NCI-H748 treated with DMSO at 0.1 percent for 48 hours (cell line): ENCODE measurements around the gene TUBB3.
A peak's percentile ranks its signal among the peaks of the same experiment; 100 is the strongest.

Experiments used
- DNase-seq: peaks from one replicate; lab custom pipeline; 2025; lab: John Stamatoyannopoulos, UW

TUBB3 gene

DNA sequence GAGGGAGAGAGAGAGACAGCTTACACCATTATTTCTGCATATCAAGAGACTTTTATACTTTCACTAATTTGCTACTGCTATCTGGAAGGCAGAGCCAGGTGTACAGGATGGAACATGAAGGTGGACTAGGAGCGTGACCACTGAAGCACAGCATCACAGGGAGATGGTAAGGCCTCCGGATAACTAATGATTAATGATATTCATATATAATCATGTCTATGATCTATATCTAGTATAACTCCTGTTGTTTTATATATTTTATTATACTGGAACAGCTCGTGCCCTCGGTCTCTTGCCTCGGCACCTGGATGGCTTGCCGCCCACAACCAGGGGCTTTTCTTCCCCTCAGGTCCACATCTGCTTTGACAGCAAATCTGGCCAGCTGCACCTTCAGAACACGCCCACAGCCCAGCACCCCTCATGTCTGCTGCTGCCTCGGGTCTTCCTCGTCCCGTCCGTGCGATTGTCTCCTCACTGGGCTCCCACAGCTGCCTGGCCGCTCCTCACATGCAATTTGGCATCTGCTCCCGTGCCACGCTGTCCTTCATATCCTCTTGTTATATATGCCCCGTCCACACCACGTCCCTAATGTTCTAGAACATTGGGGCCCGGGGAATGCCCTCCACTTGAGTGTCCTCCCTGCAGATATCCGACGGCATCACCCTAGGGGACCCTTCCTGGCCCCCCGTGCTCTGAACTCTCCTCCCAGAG lies 15.2 kb downstream of the TUBB3 start:
- no peak for DNase-seq

DNA sequence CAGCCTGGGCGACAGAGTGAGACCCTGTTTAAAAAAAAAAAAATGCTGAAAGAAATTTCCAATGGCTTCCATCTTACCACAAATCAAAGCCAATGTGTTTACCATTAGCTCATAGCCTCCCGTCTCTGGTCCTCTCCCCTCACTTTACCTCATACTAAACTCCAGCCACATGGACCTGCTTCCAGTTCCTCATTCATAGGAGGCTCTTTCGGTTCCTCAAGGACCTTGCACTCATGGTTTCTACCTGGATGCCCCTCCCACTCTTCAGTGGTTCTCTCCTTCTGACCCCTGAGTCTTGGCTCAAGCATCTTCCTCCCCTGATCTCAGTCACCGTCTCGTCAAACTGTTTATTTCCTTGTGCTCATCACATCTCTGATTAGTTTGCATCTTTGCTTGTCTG lies 21.6 kb downstream of the TUBB3 start:
- DNase-seq = no peak

DNA sequence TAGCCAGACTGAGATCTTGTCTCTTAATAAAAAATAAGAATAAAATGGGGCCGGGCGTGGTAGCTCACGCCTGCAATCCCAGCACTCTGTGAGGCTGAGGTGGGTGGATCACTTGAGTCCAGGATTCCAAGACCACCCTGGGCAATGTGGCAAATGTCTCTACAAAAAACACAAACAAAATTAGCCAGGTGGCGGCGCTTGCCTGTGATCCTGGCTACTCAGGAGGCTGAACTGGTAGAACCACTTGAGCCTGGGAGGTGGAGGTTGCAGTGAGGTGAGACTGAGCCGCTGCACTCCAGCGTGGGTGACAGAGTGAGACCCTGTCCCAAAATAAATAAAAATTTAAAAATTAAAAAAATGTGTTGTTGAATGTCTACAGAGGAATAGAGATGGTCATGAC lies 22.5 kb downstream of the TUBB3 start:
- DNase-seq = peak; percentile 3

DNA sequence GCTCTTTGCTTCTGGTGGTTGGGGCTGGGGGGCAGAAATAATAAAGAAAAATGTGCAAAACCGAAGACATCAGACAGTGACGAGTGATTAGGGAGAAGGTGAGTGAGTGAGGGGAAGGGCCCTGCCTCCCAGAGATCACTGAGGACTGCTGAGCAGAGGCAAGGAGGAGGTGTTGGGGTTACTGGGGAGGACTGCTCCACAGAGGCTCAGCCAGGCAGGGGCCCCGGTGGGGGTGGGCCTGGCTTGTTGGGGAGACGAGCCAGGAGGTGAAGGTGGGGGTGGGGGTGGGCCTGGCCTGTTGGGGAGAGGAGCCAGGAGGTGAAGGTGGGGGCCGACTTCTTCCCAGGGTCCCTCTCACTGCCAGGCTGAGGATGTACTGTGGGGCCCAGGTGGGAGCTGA lies 23.4 kb downstream of the TUBB3 start:
- no peak for DNase-seq

GRCh38 chr16:89949121-89949742 lies 26.1 kb downstream of the TUBB3 start:
- no peak for DNase-seq

DNA sequence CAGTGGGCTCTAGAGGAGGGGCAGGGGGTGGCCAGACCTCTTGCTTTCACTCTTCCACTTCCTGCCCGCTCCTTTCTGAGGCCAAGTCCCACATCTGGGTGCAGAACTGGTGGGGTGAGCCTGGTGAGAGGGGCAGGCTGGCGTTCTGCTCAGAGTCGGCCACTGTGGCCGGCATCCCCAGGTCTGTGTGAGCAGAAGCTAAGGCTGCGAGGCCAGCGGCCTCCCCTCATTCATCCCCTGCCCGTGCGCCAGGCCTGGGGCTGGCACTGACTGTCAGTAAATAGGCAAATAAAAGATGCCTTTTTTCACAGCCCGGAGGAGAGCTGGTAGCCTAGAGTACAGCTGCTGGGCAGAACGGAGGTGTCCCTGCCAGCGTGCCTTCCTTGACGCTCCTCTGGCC lies 26.6 kb downstream of the TUBB3 start:
- no peak for DNase-seq

DNA sequence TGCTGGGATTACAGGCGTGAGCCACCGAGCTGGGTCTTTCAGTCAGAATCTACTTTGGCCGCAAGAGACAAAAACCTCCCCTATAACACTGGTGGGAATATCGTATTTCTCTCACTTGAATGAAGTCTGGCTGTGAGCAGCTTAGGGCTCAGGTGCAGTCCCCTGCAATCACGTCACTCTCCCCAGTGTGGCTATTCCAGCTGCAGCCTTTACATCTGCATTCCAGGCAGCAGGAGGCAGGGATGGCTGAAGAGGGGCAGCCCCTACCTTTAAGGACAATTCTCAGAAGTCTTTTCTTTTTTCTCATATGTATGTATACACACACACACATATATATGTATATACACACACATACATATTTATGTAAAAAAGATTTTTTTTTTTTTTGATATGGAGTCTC lies 28.4 kb downstream of the TUBB3 start:
- no peak for DNase-seq

DNA sequence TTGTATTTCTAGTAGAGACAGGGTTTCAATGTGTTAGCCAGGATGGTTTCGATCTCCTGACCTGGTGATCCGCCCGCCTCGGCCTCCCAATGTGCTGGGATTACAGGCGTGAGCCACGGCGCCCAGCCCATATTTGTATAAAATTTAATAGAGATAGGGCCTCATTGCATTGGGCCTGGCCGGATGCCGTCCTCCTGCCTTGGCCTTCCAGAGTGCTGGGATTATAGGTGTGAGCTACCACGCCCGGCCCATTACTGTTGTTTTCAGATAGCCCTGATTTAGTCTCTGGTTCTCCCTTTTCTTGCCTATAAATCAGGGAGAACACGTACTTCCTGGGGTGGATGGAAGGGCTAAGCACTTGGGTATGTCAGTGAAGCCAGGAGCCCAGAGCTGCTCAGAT lies 28.9 kb downstream of the TUBB3 start:
- no peak for DNase-seq

DNA sequence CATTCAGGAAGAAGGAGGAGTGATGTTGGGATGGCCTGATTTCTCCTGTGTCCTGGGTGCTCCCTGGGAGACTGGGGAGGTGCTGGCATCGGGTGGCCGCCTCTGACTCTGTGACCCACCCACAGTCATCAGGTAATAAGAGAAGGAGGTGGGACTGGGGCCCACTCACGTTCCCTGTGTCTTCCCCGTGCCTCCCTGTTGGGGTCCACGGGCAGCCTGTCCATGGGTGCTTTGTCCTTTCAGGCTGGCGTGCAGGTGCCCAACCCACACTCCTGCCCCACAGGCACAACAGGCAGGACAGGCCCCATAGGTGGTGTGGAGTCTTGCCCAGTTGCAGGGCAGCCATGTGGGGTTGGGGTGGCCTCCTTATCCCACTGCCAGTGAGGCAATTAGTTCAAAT lies 29.4 kb downstream of the TUBB3 start:
- no peak for DNase-seq

DNA sequence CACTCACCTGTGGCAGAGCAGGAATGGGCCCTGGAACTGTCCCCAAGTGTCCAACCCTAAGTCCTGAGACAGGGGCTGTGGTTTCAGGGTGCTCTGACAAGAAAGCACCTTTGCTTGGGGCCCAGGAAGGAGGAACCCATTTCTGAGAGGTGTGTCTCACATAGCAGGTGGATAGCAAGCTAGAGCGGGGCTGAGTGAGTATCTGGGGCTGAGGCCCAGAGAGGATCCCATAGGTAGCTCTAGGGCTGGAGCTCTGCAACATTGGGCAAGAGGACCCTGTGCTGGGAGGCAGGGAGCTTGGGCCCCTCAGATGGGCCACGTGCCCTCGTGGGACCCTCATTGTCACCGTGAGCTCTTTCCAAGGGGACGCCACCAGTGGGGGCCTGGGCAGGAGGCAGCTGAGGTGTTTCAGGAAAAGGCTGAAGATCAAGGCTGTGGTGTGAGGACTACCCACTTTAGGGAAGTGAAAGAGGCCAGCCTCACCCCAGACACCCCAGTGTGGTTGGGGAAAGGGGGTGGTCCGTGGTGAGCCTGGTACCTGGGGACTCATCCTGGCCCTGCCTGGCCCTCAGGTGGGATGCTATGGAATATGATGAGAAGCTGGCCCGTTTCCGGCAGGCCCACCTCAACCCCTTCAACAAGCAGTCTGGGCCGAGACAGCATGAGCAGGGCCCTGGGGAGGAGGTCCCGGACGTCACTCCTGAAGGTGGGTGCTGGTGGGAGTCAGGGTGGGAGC lies 30.7 kb downstream of the TUBB3 start:
- DNase-seq = no peak

DNA sequence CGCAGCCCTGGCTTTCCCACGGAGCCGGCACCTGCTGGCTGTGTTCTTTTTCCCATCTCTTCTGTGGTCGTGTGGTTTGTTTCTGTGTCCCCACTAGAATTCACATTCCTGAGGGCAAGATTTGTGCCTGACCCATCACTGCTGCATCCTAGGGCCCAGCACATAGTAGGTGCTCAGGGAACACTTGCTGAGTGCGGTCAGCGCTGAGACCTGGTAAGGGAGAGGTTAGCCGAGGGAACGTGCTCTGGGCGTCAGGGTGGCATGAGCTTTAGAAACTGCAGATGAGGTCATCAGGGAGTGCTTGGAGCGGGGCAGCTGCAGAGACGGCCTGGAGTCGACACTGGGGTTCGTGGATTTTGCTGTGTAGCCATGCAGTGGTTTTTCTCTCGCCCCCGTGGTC lies 31.3 kb downstream of the TUBB3 start:
- no peak for DNase-seq

DNA sequence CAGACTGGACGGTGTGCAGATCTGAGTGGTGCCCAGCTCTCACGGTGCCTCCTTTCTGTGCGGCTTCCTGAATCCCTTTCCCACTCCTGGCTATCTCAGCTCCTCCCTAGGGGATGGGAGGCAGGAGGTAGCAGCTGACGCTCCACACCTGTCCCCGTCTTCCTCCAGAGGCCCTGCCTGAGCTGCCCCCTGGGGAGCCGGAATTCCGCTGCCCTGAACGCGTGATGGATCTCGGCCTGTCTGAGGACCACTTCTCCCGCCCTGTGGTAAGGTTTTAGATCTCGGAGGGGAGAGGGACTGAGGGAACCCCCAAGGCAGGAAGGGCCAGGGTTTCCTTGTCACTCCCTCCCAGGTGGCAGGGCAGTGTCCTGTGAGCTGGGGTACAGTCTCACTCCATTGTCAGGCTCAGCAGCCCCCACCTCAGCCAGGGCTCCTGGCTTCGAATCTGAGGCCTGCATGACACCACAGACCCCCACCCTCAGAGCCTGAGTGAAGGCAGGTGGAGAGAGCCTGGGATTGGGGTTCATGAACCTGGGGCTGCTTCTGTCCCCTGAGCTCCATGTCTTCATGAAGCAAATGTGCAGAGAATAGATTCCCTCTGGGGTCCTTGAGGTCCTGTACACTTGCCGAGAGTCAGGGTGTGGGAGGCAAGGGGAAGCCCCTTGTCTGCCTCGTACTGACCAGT lies 32.0 kb downstream of the TUBB3 start:
- DNase-seq = no peak

DNA sequence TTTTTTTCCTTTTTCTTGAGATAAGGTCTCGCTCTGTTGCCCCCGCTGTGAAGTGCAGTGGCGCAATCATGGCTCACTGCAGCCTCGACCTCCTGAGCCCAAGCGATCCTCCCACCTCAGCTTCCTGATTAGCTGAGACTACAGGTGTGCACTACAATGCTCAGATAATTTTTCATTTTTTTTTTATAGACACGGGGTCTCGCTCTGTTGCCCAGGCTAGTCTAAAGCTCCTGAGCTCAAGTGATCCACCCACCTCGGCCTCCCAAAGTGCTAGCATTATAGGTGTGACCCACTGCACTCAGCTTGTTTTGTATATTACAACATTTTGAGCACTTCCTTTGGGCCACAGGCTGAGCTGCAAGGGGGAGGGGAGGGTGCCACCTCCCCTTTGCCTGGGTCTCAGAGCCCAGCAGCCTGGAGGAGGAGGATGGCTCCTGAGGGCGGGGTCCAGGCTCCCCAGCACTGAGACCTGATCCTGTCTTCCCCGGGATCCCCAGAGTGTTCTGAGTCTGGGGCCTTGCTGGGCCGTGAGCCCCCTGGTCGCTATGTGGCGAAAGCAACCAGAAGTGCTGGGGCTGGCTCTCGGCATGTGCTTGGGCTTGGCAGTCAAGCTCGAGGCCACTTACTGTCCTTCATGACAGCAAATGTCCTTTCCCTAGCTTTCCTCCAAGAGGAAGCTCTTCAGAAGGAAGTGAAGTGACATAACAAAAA lies 33.5 kb downstream of the TUBB3 start:
- no peak for DNase-seq

GRCh38 chr16:89957216-89957785 lies 34.2 kb downstream of the TUBB3 start:
- no peak for DNase-seq

DNA sequence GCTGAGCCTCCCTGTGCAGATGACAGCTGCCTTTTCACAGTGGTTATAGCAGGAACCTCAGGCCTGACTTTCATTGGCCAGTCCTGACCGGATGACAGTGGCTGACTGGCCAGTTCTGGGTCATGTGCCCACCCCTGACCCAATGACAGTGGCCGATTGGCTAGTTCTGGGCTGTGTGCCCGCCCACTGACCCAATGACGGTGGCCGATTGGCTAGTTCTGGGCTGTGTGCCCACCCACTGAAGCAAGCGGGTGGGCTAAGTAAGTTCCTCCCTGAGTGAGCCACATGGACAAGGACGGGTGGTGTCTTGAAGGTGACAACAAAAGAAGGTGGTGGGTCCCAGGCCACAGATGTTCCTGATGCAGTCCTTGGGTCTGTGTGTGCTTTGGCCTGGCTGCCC lies 34.9 kb downstream of the TUBB3 start:
- no peak for DNase-seq

GRCh38 chr16:89958596-89958995 lies 35.5 kb downstream of the TUBB3 start:
- no peak for DNase-seq

DNA sequence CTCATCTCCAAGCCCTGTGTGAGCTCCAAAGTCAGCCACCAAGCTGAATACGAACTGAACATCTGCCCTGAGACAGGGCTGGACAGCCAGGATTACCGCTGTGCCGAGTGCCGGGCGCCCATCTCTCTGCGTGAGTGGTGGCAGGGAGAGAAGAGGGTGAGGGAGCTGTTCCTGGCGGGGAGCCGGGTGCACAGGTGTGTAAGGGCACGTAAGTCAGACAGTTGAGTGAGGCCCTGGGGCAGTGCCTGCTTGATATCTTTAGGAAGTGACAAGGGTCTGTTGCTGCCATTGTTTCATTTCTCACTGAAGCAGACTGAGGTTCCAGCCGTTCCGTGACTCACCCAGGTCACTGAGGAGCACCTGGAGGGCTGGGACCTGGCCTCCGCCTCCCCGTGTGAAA lies 37.8 kb downstream of the TUBB3 start:
- no peak for DNase-seq

DNA sequence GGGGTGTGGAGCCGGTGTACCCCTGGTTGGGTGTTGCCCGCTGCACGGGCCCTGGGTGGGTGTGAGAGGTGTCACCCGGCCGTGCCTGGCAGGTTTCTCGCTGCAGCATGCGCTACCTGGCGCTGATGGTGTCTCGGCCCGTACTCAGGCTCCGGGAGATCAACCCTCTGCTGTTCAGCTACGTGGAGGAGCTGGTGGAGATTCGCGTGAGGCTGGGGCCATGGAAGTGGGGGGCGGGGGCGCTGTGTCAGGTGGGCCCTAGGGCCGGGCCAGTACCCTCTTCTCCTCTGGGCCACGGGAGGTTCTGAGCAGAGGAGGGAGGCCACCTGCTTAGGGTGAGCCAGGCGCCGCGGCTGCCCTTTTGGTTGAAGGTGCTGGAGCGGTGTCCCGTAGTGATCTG lies 38.8 kb downstream of the TUBB3 start:
- DNase-seq = no peak

DNA sequence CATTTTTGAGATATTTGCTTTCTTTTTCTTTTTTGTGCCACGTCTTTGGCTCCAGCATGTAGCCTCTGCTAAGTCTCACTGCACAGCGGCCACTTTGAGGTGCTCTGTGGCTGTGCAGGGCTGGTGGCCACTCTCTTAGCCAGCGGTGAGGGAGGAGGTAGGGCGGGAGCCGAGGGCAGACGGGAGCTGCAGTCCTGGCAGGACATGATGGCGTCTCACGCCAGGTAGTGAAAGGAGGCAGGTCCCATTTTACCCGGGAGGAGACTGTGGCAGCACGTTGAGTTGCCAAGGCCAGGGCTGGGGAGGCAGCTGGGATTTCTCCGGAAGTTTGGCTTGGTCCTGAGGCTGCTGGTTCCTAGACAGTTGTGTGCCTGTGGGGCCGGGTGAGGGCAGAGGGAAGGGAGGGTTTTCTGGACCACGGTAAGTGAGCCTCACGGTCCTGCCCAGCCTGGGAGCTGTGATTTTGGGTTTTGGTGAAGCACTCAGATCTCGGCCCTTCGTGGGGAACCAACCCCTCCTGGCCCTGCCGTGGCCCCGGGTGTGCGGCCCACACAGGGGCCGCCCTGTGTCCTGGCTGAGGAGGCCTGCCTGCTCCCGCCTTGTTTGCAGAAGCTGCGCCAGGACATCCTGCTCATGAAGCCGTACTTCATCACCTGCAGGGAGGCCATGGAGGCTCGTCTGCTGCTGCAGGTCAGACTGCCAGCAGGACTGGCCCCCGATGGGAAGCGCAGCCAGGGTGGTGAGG lies 39.8 kb downstream of the TUBB3 start:
- DNase-seq = no peak

- DNase-seq = no peak
Measured at GRCh38 chr16:89964201-89964600, 41.1 kb downstream of the TUBB3 start.
